CD8-positive, alpha-beta memory T cell (primary cell): ENCODE data around the gene NTPCR. TPM values are rescaled to one million over a fixed set of nuclear protein-coding genes. Genes with fewer than 3 reads are reported as not detected.

Source experiments
- CTCF ChIA-PET: fragments of 350-600 bp; sonication (Branson Sonifier 250); formaldehyde crosslinking; loops from one replicate; lab custom pipeline; 2021; ENCODE audit warnings: antibody characterized with exemption; lab: Charles Lee
- POLR2A ChIA-PET: fragments of 350-600 bp; sonication (Branson Sonifier 250); formaldehyde crosslinking; loops from one replicate; lab custom pipeline; 2021; ENCODE audit warnings: antibody characterized with exemption; lab: Charles Lee
- DNase-seq, 5 donors: peaks; one replicate each; pipeline versions ENCODE4 v3.0.0 to v3.0.0-alpha.2; 2020 to 2022; ENCODE audit warnings: mixed read lengths in 1 of 5
- H3K27ac ChIP-seq: one replicate; pipeline ENCODE4 v1.7.0; 2013; ENCODE audit warnings: low read depth, mild to moderate bottlenecking, low read length, moderate library complexity
- H3K27me3 ChIP-seq: 2 replicates; pipeline ENCODE4 v1.7.0; 2013; ENCODE audit warnings: low read length, mild to moderate bottlenecking; ENCODE audit not compliant: insufficient read depth, poor library complexity, severe bottlenecking
- H3K36me3 ChIP-seq: 2 replicates; pipeline ENCODE4 v1.7.0; 2013; ENCODE audit warnings: mild to moderate bottlenecking, low read length, moderate library complexity; ENCODE audit not compliant: insufficient read depth
- H3K4me1 ChIP-seq: 2 replicates; pipeline ENCODE4 v1.7.0; 2013; ENCODE audit warnings: mild to moderate bottlenecking, low read length, moderate library complexity; ENCODE audit not compliant: insufficient read depth
- H3K4me3 ChIP-seq: 2 replicates; pipeline ENCODE4 v1.7.0; 2013; ENCODE audit warnings: mild to moderate bottlenecking, low read length
- H3K9me3 ChIP-seq: 2 replicates; pipeline ENCODE4 v1.7.0; 2013; ENCODE audit warnings: mild to moderate bottlenecking, low read length
- H3K27ac Mint-ChIP-seq, 8 donors: one replicate each; pipeline ENCODE4 v1.8.0; 2020 to 2021; ENCODE audit warnings: mixed read lengths in 8 of 8, mild to moderate bottlenecking in 6 of 8, inconsistent platforms in 3 of 8, moderate library complexity in 3 of 8
- H3K27me3 Mint-ChIP-seq, 2 donors: one replicate each; pipeline ENCODE4 v1.8.0; 2020 to 2021; ENCODE audit warnings: mixed read lengths in 2 of 2, mild to moderate bottlenecking in 1 of 2, moderate library complexity in 1 of 2
- H3K36me3 Mint-ChIP-seq, 3 donors: one replicate each; pipeline ENCODE4 v1.8.0; 2020 to 2021; ENCODE audit warnings: mixed read lengths in 3 of 3, inconsistent platforms in 1 of 3, mild to moderate bottlenecking in 1 of 3
- H3K4me1 Mint-ChIP-seq, 3 donors: one replicate each; pipeline ENCODE4 v1.8.0; 2020 to 2021; ENCODE audit warnings: mixed read lengths in 3 of 3, inconsistent platforms in 1 of 3, mild to moderate bottlenecking in 1 of 3
- H3K4me3 Mint-ChIP-seq, 7 donors: one replicate each; pipeline ENCODE4 v1.8.0; 2020 to 2021; ENCODE audit warnings: mixed read lengths in 7 of 7, mild to moderate bottlenecking in 6 of 7, moderate library complexity in 4 of 7, inconsistent platforms in 2 of 7
- H3K9me3 Mint-ChIP-seq, 5 donors: one replicate each; pipeline ENCODE4 v1.8.0; 2020 to 2022; ENCODE audit warnings: mixed read lengths in 5 of 5, mild to moderate bottlenecking in 3 of 5, moderate library complexity in 2 of 5, inconsistent platforms in 1 of 5
- polyA plus RNA-seq: library from polyadenylated mRNA; unstranded; fragments of 300-500 nt; fragmentation: Illumina TruSeq; gene quantifications from one replicate; pipeline ENCODE4 v1.2.3, GENCODE V29; 2021
- total RNA-seq, 2 experiments: library from RNA; stranded (reverse); gene quantifications; one replicate each; pipeline ENCODE4 v1.2.3, GENCODE V29; 2021

Gene NTPCR
- total and polyA plus RNA-seq, 3 experiments from 2014 or later, result 28.0 to 31.1 (median 29.0) TPM

DNA sequence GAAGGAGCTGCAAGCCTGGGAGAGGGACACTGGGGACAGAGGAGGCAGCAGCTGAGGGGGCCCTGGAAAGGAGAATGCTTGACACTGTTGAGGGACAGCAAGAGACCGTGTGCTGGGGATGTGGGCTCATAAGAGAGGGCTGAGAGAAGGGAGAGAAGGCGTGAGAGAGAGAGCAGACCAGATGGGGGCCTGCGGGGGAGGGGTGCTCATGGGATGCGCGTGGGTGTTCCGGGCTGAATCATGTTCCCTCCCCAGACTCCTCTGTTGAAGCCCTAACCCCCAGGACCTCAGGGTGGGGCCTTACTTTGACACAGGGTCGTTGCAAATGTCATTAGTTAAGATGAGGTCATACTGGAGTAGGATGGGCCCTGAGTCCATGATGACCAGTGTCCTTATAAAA, 40.8 kb downstream of the NTPCR start:
- Histone ChIP-seq H3K36me3 (no peaks in the 10 kb centered on the region), H3K4me1 (no peaks in the 10 kb centered on the region), H3K4me3 (no peak overlapping the region), H3K27me3 (no peaks in the 10 kb centered on the region), H3K9me3 (no peaks in the 10 kb centered on the region), H3K27ac (no peak overlapping the region)
- Mint-ChIP-seq H3K4me3 (no peak overlapping the region), H3K27me3 (no peaks in the 10 kb centered on the region), H3K27ac (peak overlapping the region in 3 of 8 donors; percentile 1 to 84 (median 45)), H3K9me3 (peaks cover 0 to 6% (median 4%) of the 10 kb centered on the region in 5 donors), H3K36me3 (peaks cover 28 to 90% (median 40%) of the 10 kb centered on the region in 3 donors), H3K4me1 (no peaks in the 10 kb centered on the region)
- no peak for DNase-seq
- POLR2A ChIA-PET, result no interaction called here
- CTCF ChIA-PET, result no interaction called here

- Mint-ChIP-seq H3K9me3 (peaks cover 0 to 6% (median 4%) of the 10 kb centered on the region in 5 donors), H3K27me3 (no peaks in the 10 kb centered on the region), H3K36me3 (peaks cover 35 to 91% (median 50%) of the 10 kb centered on the region in 3 donors), H3K27ac (peak overlapping the region in 2 of 8 donors; percentile 78 to 92), H3K4me1 (no peaks in the 10 kb centered on the region), H3K4me3 (no peak overlapping the region)
- Histone ChIP-seq H3K36me3 (no peaks in the 10 kb centered on the region), H3K4me3 (no peak overlapping the region), H3K9me3 (no peaks in the 10 kb centered on the region), H3K4me1 (no peaks in the 10 kb centered on the region), H3K27ac (no peak overlapping the region), H3K27me3 (no peaks in the 10 kb centered on the region)
- CTCF ChIA-PET, result no interaction called here
- POLR2A ChIA-PET, result no interaction called here
- no peak for DNase-seq
These were observed 41.8 kb downstream of the NTPCR start for GRCh38 chr1:232992227-232992626.

DNA sequence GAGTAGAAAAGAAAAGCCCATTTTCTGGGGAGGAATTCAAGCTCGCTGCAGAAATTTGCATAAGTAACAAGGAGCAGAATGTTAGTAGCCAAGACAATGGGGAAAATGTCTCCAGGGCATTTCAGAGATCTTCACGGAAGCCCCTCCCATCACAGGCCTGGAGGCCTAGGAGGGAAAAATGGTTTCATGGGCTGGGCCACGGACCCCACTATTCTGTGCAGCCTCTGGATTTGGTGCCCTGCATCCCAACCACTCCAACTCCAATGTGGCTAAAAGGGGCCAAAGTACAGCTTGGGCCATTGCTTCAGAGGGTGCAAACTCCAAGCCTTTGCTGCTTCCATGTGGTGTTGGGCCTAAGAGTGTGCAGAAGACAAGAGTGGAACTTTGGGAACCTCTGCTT, 43.1 kb downstream of the NTPCR start:
- CTCF ChIA-PET, result no interaction called here
- DNase-seq, result no peak

DNA sequence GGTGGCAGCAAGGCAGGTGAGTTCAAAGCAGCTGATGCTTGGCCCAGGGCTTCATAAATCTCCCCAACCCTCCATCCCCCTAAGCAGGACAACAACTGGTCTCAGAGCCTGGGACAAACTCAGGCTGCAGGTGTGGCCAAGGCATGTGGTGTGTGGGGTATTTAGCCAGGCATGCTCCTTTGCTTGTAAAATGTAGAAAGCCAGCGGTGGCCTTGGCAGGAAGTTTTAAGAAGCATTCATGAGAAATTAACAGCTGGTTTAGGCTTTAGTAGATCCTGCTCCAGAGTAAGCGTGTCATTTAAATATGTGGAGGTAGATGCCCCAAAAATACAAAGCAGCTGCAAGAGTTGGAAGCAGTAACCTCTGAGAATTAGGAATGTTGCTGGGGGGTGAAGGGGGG, 44.8 kb downstream of the NTPCR start:
- POLR2A ChIA-PET, result no interaction called here
- Mint-ChIP-seq H3K27ac (no peak overlapping the region), H3K9me3 (peaks cover 0 to 6% (median 4%) of the 10 kb centered on the region in 5 donors), H3K4me1 (no peaks in the 10 kb centered on the region), H3K4me3 (no peak overlapping the region), H3K27me3 (no peaks in the 10 kb centered on the region), H3K36me3 (peaks cover 54 to 98% (median 66%) of the 10 kb centered on the region in 3 donors)
- Histone ChIP-seq H3K36me3 (peaks cover 7% of the 10 kb centered on the region), H3K4me3 (no peak overlapping the region), H3K9me3 (no peaks in the 10 kb centered on the region), H3K4me1 (no peaks in the 10 kb centered on the region), H3K27ac (no peak overlapping the region), H3K27me3 (no peaks in the 10 kb centered on the region)
- CTCF ChIA-PET, result no interaction called here
- no peak for DNase-seq

More for the DNA sequence above, 43.1 kb downstream of the NTPCR start:
- Histone ChIP-seq H3K36me3 (peaks cover 1% of the 10 kb centered on the region), H3K4me3 (no peak overlapping the region), H3K27ac (no peak overlapping the region), H3K9me3 (no peaks in the 10 kb centered on the region), H3K27me3 (no peaks in the 10 kb centered on the region), H3K4me1 (no peaks in the 10 kb centered on the region)
- no peaks in the 10 kb centered on the region for H3K27me3 Mint-ChIP-seq
- peak overlapping the region in 1 of 8 donors; percentile 39 for H3K27ac Mint-ChIP-seq
- H3K4me3 Mint-ChIP-seq, result no peak overlapping the region
- peaks cover 45 to 94% (median 63%) of the 10 kb centered on the region in 3 donors for H3K36me3 Mint-ChIP-seq
- POLR2A ChIA-PET, result no interaction called here
- H3K4me1 Mint-ChIP-seq, result no peaks in the 10 kb centered on the region
- peaks cover 0 to 6% (median 4%) of the 10 kb centered on the region in 5 donors for H3K9me3 Mint-ChIP-seq

DNA sequence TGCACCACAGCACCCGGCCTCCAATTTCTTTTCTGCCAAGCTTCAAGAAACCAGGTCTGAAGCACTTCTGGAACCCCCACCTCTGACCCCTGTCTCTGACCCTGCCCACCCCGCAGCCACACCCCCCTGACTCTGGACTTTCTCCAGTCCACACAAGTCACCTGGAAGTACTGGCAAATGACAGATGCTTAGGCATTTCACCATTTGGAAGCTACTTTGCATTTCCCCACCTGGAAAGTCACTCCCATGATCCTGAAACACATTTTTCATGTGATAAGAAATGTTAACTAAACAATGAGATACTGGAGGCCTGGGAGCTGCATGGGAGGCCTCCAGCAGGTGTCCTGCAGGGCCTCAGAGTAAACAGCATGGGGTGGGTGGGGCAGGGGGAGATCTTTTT, 45.7 kb downstream of the NTPCR start:
- Histone ChIP-seq H3K27me3 (no peaks in the 10 kb centered on the region), H3K9me3 (no peaks in the 10 kb centered on the region), H3K4me1 (no peaks in the 10 kb centered on the region), H3K4me3 (no peak overlapping the region), H3K27ac (no peak overlapping the region), H3K36me3 (peaks cover 7% of the 10 kb centered on the region)
- Mint-ChIP-seq H3K27ac (peak overlapping the region in 1 of 8 donors; percentile 52), H3K9me3 (peaks cover 0 to 6% (median 4%) of the 10 kb centered on the region in 5 donors), H3K4me1 (no peaks in the 10 kb centered on the region), H3K4me3 (peak overlapping the region in 1 of 7 donors; percentile 23), H3K27me3 (no peaks in the 10 kb centered on the region), H3K36me3 (peaks cover 58 to 98% (median 66%) of the 10 kb centered on the region in 3 donors)
- ChIA-PET POLR2A (no interaction called here), CTCF (no interaction called here)
- DNase-seq, result no peak

GRCh38 chr1:232998138-232998537, 47.7 kb downstream of the NTPCR start:
- Mint-ChIP-seq H3K36me3 (peaks cover 55 to 90% (median 59%) of the 10 kb centered on the region in 3 donors), H3K9me3 (peaks cover 0 to 6% (median 4%) of the 10 kb centered on the region in 5 donors), H3K27ac (peak overlapping the region in 2 of 8 donors; percentile 36 to 58), H3K27me3 (no peaks in the 10 kb centered on the region), H3K4me1 (no peaks in the 10 kb centered on the region), H3K4me3 (no peak overlapping the region)
- H3K4me1 ChIP-seq, result no peaks in the 10 kb centered on the region
- no peaks in the 10 kb centered on the region for H3K27me3 ChIP-seq
- no peak overlapping the region for H3K4me3 ChIP-seq
- H3K9me3 ChIP-seq, result no peaks in the 10 kb centered on the region
- peaks cover 7% of the 10 kb centered on the region for H3K36me3 ChIP-seq
- H3K27ac ChIP-seq, result no peak overlapping the region
- no peak for DNase-seq
- ChIA-PET CTCF (interaction anchor here (1.4 kb wide), 1 partner anchor 10 kb away, joined by 3 read pairs; no protein-coding TSS in a partner anchor), POLR2A (no interaction called here)

DNA sequence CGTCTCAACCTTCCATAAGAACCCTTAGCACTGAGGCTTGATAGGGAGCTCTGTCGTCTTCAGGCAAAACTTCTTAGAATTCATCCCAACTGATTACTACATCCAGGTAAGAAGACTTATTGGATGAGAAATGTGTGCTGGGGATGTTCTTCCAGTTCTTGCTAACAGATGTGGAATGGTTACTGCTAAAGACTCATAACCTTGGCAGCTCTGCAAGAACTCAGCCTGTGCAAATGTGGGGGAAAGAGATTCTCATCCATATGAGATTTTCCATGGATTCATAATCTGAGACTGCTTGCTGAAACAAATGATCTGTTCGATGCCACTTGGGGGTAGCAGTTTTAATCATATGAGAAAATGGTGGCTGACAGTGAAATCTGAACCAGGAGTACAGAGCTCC, 48.2 kb downstream of the NTPCR start:
- peaks cover 7% of the 10 kb centered on the region for H3K36me3 ChIP-seq
- H3K4me1 ChIP-seq, result no peaks in the 10 kb centered on the region
- peak overlapping the region in 2 of 8 donors; percentile 26 to 58 for H3K27ac Mint-ChIP-seq
- no peak overlapping the region for H3K4me3 Mint-ChIP-seq
- H3K9me3 Mint-ChIP-seq, result peaks cover 0 to 6% (median 2%) of the 10 kb centered on the region in 5 donors
- H3K27me3 Mint-ChIP-seq, result no peaks in the 10 kb centered on the region
- H3K27me3 ChIP-seq, result no peaks in the 10 kb centered on the region
- ChIA-PET POLR2A (no interaction called here), CTCF (interaction anchor here (1.4 kb wide), 1 partner anchor 10 kb away, joined by 3 read pairs; no protein-coding TSS in a partner anchor)
- no peak overlapping the region for H3K4me3 ChIP-seq
- no peaks in the 10 kb centered on the region for H3K9me3 ChIP-seq
- DNase-seq, result no peak
- peaks cover 54 to 90% (median 59%) of the 10 kb centered on the region in 3 donors for H3K36me3 Mint-ChIP-seq
- H3K4me1 Mint-ChIP-seq, result no peaks in the 10 kb centered on the region
- no peak overlapping the region for H3K27ac ChIP-seq

GRCh38 chr1:232999956-233000625, 49.7 kb downstream of the NTPCR start:
- ChIA-PET POLR2A (interaction anchor here (0.5 kb wide), 1 partner anchor 10 kb away, joined by 3 read pairs; no protein-coding TSS in a partner anchor), CTCF (no interaction called here)
- peaks cover 7% of the 10 kb centered on the region for H3K36me3 ChIP-seq
- H3K27me3 ChIP-seq, result no peaks in the 10 kb centered on the region
- no peaks in the 10 kb centered on the region for H3K9me3 ChIP-seq
- H3K4me1 ChIP-seq, result no peaks in the 10 kb centered on the region
- DNase-seq, result no peak
- Mint-ChIP-seq H3K27me3 (no peaks in the 10 kb centered on the region), H3K9me3 (no peaks in the 10 kb centered on the region), H3K27ac (no peak overlapping the region), H3K4me3 (no peak overlapping the region), H3K36me3 (peaks cover 43 to 89% (median 55%) of the 10 kb centered on the region in 3 donors), H3K4me1 (no peaks in the 10 kb centered on the region)
- no peak overlapping the region for H3K27ac ChIP-seq
- no peak overlapping the region for H3K4me3 ChIP-seq
